GM19099 (cell line): ENCODE data around the gene WIPF2.

Experiments
- POLR2A ChIP-seq: IDR thresholded peaks from 3 replicates; pipeline ENCODE4 v1.6.1; 2011; ENCODE audit warnings: low read depth; ENCODE audit not compliant: insufficient read length; ENCODE audit errors: extremely low read depth

The WIPF2 gene

DNA sequence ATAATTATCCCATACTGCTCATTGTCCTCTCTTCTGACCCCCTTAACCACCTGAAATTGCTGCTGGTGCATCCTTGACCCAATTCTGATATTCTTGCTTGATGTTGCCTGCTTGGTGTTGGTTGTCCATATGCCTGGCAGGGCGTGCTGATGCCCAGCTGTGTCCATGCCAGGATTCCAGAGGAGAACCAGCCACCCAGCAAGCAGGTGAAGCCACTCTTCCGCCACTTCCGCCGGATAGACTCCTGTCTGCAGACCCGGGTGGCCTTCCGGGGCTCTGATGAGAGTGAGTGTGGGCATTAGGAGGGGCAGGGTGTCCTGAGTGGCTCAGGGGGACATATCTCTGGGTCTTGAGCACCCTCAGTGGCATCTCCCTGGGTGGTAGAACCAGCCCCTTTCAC lies 30.4 kb upstream of the WIPF2 start:
- no peak for TF ChIP-seq POLR2A

DNA sequence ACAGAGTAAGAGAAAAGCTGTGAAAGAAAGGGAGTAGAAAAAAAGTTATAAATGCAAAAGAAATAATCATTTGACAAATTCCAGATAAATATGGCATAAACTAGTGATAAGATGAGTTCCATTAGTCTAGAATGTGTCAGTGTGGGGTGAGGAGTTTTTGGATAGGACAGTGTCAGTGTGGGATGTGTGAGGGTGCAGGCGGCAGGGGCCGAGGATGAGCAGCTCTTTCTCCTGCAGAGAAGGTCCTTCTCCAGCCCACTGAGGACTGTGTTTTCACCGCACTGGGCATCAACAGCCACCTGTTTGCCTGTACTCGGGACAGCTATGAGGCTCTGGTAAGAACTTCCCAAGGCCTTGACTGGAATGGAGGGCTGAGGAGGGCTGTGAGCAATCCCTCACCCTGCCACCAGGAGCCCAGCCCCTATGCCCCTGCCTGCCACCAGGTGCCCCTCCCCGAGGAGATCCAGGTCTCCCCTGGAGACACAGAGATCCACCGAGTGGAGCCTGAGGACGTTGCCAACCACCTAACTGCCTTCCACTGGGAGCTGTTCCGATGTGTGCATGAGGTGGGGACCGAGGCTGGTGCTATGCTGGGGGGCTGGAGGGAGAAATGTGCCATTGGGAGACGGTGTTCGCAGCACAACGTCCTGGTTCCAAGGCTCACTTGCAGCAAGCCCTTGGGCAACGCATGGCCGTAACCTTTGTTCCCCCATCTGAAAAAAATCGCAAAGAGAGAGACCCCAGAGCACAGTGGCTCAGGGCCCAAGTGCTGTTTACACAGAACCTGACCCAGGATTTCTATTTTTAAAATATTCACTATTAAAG lies 28.7 kb upstream of the WIPF2 start:
- TF ChIP-seq POLR2A = no peak

DNA sequence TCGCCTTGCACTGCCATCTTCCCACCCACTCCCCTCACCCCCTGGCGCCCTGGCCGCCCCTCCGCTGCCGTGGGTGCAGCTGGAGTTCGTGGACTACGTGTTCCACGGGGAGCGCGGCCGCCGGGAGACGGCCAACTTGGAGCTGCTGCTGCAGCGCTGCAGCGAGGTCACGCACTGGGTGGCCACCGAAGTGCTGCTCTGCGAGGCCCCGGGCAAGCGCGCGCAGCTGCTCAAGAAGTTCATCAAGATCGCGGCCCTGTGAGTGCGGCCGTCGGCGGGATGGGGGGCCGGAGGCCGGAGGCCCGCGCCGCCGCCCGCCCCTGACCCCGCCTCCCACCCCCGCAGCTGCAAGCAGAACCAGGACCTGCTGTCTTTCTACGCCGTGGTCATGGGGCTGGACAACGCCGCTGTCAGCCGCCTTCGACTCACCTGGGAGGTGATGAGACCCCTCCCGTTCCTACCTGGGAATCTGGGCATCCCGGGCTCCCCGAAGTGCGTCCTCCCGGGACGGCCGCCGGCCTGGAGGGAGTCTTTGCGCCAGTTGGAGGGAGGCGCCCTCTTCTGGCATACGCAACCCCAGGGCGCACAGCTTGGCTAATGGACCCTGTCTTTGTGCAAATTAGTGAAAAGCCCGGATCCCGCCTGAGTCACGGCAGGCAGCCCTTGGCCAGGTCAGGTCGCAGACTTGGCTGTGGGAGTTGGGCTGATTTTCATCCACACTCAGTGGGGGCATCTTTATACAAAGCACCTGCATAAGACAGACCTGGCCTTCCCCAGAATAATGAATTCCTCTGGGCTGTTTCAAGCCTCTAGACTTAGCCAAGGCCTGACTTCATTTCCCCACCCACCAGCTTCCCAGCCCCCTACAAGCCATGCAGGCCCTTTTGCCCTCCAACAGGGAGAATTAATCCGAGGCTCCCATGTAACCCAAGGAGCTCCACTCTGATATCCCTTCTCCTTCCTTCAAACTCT lies 27.6 kb upstream of the WIPF2 start:
- no peak for TF ChIP-seq POLR2A

DNA sequence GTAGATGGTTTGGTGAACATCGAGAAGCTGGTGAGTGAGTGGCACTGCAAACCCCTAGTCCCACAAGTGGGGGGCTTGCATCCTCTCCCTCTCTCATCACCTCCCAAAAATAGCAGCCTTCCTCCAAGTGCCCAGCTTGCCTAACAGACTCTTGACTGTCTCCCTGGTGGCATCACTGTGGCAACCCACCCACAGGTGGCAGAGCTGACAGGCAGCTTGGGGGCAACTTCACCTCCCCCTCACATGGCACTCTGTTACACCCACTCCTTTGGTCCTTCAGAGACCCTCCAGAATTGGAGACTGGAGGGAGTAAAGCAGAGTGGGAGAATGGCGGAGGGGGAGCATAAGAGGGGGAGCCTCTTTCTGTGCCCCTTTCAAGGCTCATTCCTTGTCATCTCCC lies 26.1 kb upstream of the WIPF2 start:
- TF ChIP-seq POLR2A = no peak

DNA sequence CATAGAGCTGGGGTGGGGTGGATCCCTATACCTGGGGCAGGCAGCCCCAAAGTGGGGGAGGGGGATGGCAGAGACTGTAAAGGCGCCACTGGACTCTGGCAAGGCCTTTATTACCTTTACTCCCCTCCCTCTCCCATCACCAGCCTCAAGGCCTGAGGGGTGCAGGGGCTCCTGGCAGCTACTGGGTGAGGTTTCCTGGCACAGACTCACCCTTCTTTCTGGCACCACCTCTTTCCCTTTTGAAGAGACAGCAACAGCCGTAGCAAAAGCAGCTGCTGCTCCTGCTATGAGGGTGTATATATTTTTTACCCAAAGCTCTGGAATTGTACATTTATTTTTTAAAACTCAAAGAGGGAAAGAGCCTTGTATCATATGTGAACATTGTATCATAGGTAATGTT lies 24.3 kb upstream of the WIPF2 start:
- TF ChIP-seq POLR2A = no peak

DNA sequence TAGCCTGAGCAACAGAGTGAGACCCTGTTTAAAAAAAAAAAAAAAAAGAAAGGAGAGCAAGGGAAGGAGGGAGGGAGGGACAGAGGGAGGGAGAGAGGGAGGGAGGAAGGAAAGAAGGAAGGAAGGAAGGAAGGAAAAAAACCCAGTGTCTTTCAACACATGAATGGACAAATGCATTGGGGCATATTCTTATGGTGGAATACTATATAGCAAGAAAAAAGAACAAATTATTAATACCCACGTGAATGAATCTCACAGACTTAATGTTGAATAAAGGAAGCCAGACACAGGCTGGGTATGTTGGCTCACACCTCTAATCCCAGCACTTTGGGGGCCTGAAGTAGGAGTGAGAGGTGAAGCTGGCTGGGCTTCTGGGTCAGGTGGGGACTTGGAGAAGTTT lies 21.6 kb upstream of the WIPF2 start:
- no peak for TF ChIP-seq POLR2A

DNA sequence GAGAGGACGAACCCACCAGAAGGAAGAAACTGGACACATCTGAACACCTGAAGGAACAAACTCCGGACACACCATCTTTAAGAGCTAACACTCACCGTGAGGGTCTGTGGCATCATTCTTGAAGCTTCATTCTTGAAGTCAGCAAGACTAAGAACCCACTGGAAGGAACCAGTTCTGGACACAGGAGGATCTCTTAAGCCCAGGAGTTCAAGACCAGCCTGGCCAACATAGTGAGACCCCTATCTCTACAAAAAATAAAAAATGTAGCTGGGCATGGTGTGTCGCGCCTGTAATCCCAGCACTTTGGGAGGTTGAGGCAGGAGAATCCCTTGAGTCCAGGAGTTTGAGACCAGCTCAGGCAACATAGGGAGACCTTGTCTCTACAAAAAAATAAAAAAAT lies 20.5 kb upstream of the WIPF2 start:
- no peak for TF ChIP-seq POLR2A

DNA sequence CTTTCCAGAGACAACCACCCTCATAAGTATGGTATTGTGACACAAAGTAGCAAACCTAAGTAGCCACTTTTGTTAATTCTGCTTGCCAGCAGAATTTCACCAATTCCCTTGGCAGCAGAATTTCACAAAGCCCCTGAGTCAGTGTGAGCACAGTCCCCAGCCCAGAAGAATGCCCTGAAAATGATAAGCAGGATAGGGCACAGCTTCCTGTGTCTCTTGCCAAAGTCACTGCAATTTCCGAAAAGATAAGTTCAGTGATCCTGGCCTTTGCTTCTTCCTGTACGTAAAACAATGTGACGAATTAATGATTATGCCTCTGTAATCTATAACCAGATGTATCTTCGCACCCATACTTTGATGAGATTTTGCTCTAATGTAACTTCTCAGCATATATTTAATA lies 16.0 kb upstream of the WIPF2 start:
- TF ChIP-seq POLR2A = no peak

DNA sequence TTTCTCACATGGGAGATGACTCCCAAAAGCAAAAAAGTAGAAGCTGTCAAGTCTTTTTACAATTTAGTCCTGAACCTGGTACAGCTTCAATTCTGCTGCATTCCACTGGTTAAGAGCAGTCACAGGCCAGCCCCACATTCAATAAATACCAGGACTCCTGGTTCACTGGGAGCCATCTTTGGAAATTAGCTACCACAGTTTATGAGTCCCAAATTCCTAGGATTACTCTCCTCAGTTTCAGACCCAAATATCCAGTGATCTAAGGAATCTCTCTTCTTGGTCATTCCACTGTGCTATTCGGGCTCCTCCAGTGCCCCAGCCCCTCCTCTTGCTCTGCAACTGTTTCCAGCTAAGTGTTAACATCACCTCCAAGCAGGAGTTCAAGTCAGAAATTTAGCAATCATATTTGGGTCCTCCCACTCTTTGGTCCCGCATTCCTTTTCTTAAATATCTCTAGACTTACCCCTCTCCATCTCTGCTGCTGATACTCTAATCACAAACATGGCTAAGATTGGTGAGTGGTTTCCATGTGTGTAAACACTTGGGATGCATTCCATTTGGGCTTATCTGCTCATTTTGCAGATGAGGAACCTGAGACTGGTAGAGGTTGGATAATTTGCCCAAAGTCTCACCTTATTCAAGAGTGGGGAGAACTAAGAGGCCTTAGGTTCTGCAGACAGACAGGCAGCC lies 9.6 kb upstream of the WIPF2 start:
- no peak for TF ChIP-seq POLR2A

DNA sequence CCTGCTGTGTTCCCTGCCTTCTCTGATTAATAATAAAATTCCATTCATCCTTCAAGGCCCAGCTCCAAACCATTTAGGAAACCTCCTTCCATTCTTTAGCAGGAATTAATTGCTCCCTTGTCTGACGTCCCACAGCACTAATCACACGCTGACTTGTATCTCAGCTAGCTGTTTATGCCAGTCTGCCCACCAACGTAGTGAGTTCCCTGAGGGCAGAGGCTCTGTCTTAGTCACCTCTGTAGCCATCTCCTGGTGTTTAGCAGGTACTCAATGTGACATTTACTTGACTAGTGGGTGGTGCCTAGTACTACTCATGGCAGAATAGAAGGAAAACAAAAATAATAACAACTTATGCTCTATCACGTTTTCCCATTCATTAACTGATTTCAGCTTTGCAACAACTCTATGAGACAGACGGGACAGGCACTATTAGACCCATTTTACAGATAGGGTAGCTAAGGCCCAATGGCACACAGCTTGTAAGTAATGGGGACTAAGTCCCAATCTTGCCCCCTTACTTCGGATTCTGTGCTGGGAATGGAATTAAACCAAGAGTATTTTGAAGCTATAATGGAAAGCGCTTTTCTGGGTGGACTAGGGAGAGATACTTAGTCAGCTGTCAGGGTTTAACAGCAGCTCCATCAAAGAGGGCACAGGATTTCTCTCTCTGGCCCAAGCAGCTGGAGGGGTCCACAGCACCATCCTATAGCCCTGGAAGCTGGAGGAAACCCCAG lies 931 bp upstream of the WIPF2 start:
- peak; percentile 2 for TF ChIP-seq POLR2A

DNA sequence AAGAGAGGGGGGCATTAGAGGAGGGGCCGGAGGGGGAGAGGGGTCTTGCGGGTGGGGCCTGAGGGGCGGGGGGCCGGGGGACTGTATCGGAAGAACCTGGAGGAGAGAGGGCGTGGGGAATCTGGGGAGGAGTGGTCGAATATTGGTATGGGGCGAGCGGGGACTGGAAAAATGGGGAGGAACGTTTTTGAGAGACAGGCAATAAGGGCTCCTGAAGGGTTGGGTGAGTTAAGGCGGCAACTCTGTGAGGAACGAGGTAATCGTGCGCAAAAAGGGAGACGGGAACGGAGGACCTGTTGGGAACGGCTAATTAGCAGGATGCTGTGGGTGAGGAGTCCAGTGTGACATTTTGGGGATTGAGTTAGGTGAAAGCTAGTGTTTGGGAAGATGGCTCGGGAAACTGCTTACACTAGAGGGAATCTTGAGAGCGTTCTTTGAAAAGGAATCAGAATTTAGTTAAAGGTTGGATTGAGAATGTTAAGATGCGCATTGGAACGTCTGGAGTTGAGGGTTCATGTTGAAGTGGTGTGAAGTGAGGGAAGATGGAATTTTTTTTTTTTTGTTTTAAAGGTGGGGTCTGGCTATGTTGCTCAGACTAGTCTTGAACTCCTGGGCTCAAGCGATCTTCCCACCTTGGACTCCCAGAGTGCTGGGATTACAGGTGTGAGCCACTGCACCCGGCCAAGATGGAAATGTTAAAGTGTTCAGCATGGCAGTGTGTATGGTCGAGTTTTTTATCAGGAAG lies 662 bp downstream of the WIPF2 start:
- no peak for TF ChIP-seq POLR2A

DNA sequence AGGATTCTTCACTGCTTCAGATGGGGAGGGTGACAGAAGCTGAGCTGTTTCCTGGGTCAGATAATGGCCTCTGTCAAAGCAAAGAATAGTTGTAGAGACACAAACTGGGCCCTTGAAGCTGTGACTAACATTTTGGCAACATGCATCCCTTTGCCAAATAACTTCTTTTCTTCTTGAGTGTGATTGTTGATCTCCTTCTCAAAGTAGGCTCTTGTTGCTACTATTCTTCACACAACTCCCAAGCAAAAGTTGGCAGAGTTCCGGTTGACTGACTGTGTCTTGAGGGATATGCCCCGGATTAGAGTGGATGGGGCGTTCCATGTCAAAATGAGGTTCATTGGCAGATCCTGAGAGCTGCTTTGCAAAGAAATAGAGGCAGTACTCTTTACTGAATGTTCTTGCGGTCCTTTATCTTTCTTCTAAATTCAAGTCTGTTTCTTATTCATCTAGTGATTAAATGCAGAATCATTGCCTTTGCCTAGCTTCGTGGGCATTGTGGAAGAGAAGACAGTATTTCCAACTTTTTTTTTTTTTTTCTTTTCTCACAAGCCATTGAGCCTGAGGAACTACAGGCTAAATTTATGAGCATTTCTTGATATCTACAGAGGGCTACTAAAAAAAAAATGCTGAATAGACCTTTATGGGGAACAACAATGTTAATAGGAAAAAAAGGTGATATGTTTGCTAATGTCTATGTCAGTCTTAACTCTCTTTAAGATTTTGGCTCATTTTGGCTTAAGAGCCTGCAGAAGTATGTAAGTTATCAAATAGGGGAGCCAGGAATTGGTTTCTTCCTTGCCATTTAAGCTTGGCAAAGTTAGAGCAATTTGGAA lies 5.8 kb downstream of the WIPF2 start:
- TF ChIP-seq POLR2A = no peak

DNA sequence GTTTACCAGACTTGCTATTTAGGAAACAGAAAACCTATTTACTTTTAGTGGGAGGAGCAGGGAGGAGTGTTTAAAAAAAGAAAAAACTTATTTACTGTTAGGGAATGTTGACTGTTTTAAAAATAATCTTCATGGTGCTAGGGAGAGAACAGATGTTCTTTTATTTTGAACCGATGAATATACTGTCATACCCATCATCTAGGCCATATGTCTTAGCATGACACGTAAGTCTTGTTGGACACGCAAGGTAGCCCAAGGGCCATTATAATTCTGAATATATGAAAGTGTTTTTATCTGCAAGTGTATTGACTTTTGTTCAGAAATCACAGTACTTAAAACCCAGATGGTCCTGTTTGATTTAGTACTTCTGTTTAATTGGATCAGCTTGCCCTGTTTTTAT lies 11.6 kb downstream of the WIPF2 start:
- TF ChIP-seq POLR2A = no peak
